RPMI7951 (cell line): ENCODE measurements around the gene IWS1. TPM values are rescaled to one million over a fixed set of nuclear protein-coding genes. Genes with fewer than 3 reads are reported as not detected.
"Not testable (repeated sequence)": the region's sequence is repeated elsewhere in the genome, so short reads cannot be mapped to it uniquely, and the experiment has no call there.

Source experiments
- DNase-seq: peaks from one replicate; pipeline ENCODE4 v3.0.0-alpha.2; 2012; ENCODE audit warnings: low read depth
- total RNA-seq: library from RNA; depleted of rRNA; stranded (reverse); fragments of >200 nt; shearing (Covaris generic); gene quantifications from 2 replicates; pipeline ENCODE4 v1.2.3, GENCODE V29; 2014

IWS1 gene
- total RNA-seq, 1 experiment from 2014 or later, result 53.9 TPM

DNA sequence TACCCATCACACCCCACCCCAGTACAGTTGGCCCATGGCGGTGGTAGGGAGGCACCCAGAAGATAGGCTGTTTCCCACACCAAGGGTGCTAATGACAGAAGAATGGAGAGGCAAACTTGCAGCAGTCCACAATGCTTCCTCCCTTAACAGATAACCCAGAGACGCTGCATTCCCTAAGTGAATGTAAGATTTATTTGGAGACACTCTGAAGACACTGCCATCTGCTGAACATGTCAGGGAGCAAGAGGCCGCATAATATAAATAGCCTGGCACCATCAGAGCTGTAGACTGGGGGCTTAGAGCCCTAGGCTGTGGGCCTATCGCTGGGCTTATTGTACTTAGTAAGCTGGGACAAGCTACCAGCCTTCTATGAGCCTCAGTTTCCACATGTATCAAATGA, 2.2 kb upstream of the IWS1 start:
- DNase-seq, result peak; percentile 49

DNA sequence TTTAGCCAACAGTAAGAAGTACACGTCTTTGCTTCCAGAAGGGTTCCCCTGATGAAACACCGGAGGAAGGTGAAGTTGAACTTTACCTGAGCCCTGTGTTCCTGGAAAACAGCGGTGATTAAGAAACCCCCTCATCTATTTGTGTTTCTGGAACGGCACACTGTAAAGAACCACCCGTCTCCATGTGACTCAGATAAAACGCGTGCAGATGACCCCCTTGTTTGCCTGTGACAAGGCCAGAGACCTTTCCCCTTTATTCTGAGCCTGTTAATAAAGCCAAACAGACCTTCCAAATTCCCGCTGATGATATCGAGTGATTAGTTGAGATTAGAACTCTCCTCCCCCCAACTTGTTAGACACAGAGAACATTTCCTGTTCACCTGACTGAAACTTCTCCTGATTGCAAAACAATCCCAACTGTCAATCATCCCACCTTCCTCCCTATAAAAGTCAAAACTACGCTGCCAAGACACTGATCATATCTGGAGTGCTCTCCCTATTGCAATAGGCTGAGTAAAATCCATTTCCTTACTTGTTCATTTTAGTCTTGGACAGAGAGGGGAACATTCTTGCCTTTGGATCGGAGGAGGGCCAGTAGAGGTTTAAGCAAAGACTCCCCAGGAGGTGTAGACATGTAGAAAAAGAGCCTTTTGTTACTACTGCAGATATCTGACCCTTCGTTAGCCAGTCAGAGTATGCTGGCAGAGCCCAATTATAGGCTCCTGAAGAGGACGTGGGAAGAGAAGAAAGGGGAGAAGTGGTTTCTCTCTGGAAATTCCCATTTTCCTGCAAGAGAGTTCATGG, 914 bp upstream of the IWS1 start:
- peak; percentile 11 for DNase-seq

DNA sequence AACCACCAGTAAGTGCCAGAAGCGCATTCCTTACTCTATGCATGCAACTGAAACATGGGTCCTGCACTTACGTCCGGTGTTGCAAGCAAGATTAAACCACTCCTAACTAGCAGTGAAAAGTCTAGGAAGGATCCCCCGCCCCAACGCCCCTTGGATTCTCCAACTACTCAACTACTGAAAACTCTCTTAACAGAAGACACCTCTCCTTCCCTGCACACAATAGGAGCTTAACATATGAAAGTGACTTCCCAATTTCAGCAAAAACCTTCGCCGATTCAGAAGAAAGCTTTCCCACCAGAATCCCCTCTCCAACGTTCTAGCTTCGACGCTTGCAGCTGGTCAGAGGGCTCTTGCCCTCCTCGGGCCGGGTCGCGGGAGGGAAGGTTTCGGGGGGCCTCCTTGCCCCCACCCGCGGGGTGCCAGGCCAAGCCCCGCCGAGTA, 578 bp downstream of the IWS1 start:
- DNase-seq, result peak; percentile 52

DNA sequence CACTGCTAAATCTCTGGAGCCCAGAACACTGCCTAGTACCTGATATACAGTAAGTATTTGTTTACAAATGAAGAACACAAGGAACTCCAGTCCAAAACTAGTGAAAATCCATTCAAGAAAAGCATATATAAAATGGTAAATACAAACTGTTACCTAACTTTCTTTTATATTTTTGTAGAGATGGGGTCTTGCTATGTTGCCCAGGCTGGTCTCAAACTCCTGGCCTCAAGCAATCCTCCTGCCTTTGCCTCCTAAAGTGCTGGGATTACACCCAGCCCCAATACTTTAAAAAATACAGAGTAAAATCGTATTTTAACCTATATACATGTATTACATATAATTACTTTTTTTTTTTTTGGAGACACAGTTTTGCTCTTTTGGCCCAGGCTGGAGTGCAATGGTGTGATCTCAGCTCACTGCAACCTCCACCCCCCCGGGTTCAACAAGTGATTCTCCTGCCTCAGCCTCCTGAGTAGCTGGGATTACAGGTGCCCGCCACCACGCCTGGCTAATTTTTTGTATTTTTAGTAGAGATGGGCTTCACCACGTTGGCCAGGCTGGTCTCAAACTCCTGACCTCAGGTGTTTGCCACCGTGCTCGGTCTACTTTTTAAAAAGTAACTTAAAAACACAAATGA, 2.0 kb downstream of the IWS1 start:
- DNase-seq, result not testable (repeated sequence)

DNA sequence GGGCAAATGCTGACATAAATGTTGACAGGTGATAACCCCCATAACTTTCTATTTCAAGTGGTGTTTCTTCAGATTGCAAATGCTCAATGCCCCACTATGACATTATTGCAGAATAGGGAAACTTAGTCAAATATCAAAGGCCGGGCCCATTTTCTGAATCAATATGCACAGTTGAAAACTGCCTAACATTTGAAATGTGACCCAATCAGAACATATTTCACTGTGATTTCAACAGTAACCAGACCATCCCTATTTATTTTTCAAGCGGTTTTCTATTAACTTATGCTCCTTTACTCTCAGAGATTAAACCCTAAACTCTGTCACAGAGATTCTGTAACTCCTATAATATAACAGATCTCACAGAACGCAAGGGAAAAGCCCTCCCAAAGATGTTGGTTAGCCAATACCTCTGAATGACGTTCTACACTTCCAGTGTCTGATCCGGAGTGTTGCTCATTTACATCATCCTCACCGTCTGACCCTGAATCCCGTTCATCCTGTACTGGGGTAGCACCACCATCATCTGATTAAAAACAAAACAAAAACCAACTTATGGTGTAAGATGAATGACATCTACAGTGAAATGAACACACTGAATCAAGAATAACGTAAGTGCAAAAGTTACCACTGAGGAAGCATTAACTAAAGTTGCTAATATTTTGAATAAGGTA, 2.9 kb downstream of the IWS1 start:
- DNase-seq, result no peak

DNA sequence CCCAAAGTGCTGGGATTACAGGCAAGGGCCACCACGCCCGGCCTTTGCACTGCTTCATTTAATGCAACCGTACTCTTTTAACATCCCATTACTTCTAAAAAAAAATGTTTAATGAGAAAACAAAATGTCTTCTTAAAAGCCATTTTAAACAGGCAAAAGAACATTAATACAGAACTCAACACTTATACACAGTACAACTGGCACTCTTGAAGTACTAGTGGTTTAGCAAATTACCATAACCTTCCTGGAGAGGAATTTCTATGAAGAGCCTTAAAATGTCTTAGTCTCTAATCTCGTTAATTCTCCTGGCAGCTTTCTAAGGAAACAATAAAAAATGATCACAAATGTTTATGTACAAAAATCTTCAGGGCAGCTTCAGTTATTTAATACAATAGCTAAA, 5.9 kb downstream of the IWS1 start:
- no peak for DNase-seq

DNA sequence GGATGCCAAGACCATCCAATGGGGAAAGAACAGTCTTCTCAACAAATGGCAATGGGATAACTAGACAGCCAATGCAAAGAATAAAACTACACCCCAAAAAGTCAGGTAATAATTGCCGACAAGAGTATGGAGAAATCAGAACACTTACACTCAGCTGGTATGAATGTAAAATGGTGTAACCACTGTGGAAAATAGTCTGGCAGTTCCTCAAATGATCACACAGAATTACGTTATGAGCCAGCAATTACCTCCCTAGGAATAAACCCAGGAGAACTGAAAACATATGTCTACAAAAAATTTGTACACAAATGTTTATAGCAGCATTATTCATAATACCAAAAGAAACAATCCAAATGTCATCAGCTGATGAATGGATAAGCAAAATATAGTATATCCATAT, 8.8 kb downstream of the IWS1 start:
- DNase-seq, result no peak

DNA sequence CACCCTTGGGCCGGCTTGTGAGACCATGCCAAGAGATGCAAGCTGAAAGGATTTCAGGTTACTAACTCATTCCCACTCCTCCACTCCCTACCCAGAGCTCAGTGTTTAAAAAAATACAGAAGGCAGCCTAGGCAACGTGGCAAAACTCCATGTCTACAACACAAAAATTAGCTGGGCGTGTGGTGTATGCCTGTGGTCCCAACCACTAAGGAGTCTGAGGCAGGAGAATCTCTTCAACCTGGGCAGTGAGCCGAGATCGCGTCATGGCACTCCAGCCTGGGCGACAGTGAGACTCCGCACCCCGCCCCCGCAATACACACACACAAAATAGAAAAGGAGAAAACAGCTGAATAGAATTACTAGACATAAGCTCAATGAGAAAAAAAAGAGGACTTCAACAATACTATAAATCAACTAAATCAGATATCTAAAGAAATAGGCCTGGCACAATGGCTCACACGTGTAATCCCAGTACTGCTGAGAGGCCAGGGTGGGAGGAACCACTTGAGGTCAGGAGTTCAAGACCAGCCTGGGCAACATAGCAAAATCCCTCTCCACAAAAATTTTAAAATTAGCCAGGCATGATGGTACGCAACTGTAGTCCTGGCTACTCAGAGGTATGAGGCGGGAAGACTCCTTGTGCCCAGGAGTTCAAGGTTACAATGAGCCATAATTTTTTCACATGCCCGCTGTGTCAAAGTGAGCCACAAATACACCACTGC, 10.1 kb downstream of the IWS1 start:
- peak; percentile 86 for DNase-seq

DNA sequence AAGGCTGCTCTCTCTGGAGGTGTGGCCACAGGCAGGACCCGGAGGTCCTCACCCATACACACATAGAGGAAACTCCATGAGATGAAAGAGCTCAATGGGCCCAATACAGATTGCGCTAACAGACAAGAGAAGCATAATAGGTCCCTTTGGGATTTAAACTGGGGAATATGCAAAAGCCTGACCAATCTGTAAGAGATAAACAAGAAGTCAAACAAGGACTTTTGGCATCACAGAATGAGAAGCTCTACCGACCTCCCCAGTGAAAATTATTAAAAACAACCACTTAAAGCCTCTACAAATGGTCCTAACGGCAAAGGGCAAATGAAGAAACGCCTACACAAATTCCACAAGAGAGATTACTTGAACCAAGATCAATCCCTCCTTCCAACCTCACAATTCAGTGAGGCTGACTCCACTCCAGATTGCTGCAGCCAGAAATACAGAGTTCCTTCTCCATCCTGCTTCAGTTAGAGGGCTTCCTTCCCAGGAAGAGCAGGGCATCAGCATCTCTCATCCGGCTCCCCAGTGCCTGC, 10.8 kb downstream of the IWS1 start:
- no peak for DNase-seq

DNA sequence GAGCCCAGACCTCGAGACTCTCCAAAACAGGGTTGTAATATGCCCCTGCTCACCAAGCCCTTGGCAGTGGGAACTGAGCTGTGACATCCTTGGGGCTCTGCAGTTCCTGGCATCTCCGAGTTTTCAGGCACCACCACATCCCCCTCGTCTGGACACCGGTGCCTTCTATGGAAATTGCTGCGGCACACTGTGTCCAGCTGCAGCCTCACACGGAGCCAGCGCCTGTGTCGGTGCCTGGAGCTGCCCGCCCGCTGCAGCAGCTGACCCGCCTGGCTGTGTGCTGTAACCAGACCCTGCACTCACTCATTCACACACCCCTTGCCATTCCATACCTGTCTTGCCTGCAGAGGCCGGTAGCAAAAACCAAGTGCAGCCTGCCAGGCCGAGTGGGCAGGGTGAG, 11.8 kb downstream of the IWS1 start:
- DNase-seq, result no peak

DNA sequence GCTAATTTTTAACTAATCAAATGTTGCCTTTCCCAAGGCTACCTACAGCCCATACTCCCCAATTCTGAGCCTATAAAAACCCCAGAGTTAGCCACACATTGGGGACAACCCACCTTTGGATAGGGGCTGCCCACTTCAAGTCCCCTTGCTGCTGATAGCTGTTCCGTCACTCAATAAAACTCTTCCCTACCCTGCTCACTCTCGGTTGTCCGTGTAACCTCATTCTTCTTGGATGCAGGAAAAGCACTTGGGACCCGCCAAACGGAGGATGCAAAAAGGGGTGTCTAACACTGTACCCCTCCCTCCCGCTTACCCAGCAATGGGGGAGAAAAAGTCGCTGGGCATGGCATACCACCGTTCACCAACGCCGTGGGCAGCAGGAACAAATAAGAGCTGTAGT, 12.2 kb downstream of the IWS1 start:
- no peak for DNase-seq

DNA sequence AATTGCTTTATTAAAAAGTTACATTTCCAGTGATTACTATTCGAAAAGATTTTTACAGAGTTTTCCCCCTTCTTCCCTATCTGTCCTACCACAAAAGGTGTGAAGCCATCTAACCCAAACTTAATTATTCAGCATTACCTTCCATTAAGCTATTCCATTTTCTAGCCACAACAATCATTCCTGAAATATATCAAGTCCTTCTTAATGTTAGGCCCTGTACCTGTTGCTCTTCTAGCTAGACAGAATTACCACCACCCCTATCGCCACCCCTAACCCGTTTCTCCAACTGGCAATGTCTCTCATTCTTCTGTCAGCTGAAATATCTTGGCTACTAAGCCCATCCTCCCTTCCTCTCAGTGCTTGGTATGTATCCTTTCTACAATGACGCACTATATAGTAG, 13.9 kb downstream of the IWS1 start:
- no peak for DNase-seq

DNA sequence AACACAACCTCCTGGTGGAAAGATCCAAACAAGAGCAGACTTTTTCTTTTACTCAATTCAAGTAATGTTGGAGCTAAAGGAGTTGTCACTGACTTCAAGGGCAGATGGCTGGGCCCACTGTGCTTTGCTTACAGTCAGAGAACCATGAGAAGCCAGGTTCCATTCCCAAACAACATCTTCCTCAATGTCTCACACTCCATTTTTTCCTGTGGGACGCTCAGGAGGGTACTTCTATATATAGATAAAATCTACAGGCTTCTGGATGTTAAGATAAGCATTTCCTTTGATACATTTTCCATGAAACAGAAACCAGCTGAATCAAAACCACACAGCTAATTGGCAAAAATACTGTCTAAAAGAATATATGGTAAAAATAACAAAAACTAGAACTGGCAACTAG, 14.4 kb downstream of the IWS1 start:
- peak; percentile 38 for DNase-seq

DNA sequence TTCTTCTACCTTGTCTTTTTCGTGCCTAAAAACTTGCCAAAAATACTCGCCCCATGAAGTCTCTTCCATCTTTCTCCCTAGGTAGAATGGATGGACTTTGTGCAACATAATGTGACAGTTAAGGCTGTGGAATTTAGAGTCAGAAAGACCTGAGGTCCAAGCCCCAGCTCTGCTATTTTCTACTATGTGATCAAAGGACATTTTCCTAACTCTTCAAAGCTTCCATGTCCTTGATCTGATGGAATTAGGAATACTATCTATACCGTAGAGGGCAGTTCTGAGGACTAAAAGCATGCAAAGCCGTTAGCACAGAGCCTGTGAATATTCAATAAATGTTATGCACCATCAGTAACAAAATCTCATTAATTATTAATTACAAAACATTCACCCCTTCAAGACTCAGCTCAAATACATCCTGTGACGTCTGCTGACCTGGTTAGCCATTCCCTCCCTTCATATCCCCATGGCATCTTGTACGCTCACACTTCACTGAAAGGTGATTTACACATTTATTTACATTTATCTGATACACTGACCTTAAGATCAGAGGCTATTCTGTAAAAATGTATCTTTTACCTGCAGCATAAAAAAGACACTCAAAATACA, 15.1 kb downstream of the IWS1 start:
- DNase-seq, result no peak

DNA sequence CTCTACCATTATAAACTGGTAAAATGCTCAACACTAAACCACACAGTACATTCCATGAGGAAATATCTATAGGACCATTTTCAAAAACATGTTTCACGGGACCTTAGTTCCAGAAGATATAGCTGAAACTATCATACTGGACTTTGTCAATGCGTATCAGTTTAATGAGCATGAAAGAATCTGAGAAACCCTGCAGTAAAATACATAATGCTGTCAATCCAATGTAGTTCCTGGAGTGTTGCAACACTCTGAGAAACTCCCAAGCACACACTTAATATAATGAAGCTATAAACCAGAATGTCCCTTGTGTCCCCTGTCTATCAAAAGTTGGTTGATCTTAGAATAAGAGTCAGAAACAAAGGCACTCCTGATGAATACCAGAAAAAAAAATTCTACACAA, 16.2 kb downstream of the IWS1 start:
- DNase-seq, result no peak

DNA sequence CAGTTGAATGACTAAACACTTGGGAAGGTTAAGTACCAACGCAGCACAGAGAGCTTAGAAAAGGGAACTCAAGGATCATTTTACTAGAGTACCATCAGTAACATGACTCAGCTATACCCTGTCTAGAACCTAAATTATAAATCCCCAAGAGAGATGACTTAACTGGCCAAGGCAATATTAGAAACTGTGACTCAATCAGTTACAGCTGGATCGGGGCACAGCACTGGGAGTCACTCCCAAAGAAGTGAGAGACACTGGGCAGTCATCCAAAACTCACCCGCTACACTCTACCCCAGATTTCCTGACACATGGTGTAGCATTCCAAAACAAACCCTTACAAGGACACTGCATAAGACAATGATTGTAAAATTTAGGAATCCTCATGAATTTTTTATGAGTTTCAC, 17.7 kb downstream of the IWS1 start:
- peak; percentile 100 for DNase-seq

DNA sequence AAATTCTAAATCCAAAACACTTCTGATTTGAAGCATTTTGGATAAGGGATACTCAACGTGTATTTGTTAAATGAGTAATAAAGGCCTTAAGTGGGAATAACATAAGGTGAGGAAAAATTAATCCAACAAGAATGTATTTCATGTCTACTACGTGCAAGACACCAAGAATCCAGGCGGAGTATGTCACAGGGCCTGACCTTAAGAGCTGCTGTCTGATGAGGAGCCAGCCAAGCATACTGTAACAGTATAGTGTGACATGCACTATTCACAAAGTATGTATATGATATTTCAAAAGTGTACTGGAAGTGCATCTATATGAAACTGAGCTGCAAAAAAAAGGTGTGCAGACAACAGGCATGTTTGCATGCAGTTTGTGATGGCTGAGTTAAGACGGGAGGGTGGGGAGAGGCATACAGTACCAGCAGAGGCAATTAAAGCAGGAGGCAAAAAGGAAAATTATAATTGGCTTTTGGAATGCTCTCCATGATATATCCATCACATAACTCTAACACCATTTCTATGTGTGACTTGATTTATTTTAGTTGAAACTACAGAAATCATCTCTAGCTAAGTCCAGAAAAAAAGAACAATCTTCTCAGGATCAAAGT, 18.2 kb downstream of the IWS1 start:
- DNase-seq, result peak; percentile 32

DNA sequence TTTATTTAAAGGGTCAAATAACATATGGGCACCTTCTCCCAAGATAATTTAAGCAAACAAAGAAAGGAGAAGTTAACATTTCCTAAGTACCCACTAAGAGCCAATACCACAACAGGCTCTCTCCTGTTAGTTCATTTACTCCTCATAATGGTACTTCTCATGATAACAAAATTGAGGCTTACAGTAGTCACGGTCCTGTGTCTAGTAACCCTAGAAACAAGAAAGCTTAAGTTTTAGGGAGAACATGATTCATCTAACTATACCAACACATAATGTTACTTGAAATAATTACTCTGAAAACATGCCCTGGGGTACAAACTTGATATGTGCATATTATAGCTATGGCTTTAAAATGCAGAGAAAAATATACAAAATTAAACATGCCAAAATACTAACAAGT, 19.8 kb downstream of the IWS1 start:
- DNase-seq, result peak; percentile 69

DNA sequence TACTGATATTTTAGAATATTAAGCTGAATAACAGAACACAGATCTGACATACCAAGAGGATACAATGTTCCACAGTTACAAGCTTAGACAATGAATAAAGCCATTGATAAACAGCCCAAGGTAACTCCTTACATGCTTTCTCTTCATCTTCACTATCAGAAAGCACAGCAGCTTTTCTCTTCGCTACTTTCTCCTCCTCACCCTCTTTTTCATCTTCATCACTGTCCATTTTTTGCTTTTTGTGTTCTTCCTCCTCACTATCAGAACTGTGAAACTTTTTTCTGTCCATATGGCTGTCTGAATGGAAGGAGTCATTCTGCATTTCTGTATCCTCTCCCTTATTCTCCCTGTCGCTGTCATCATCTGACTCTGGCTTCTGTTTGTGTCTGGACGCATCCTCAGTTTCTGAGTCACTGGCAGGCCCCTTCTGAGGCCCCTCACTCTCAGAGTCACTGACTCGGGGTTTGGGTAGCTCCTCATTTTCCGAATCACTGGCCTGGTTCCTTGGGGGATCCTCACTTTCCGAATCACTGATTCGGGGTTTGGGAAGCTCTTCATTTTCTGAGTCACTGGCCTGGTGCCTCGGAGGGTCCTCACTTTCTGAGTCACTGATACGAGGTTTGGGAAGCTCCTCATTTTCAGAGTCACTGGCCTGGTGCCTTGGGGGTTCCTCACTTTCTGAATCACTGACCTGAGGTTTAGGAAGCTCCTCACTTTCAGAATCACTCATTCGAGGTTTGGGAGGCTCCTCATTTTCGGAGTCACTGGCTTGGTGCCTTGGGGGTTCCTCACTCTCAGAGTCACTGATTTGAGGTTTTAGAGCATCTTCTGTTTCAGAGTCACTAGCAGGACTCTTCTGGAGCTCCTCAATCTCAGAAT, 21.5 kb downstream of the IWS1 start:
- DNase-seq, result peak; percentile 61

DNA sequence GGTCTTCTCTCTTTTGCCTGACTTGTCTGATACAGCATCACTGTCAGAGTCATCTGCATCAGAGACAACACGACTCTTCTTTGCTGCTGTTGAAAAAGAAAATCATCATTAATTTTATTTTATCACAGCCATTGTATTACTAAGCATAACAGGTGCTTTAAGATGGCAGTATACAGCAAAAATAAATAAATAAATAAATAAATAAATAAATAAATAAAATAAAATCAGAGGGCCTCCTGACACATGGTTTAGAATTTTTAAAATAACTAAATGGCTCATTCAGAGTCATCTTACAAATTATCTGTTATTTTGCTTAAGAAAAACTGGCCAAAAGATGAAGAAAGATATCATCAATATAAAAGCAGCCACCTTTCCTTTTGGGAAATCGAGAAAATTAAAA, 22.8 kb downstream of the IWS1 start:
- DNase-seq, result no peak
